H9 (cell line): Measurements from ENCODE around the gene BRSK2. TPM values are rescaled to one million over a fixed set of nuclear protein-coding genes. Genes with fewer than 3 reads are reported as not detected.

Experiments
- DNase-seq: peaks from one replicate; pipeline ENCODE4 v3.0.0-alpha.2; 2017
- H2AFZ ChIP-seq: one replicate; pipeline ENCODE4 v1.6.1; 2013; ENCODE audit warnings: mild to moderate bottlenecking, low read length, control low read depth, moderate library complexity
- H2AK5ac ChIP-seq: 2 replicates; pipeline ENCODE4 v1.6.1; 2013; ENCODE audit warnings: low read length, control low read depth, mixed read lengths; ENCODE audit not compliant: insufficient read length
- H2BK120ac ChIP-seq: one replicate; pipeline ENCODE4 v1.6.1; 2013; ENCODE audit warnings: low read depth, mild to moderate bottlenecking, low read length, control low read depth, inconsistent platforms; ENCODE audit not compliant: poor library complexity, severe bottlenecking
- H2BK12ac ChIP-seq: 2 replicates; pipeline ENCODE4 v1.6.1; 2013; ENCODE audit warnings: low read length, control low read depth, mixed read lengths, low read depth; ENCODE audit not compliant: insufficient read length
- H2BK15ac ChIP-seq: 2 replicates; pipeline ENCODE4 v1.6.1; 2013; ENCODE audit warnings: low read depth, low read length, control low read depth
- H2BK20ac ChIP-seq: one replicate; pipeline ENCODE4 v1.6.1; 2013; ENCODE audit warnings: low read depth, mild to moderate bottlenecking, low read length, control low read depth, inconsistent platforms; ENCODE audit not compliant: poor library complexity, severe bottlenecking
- H2BK5ac ChIP-seq: 2 replicates; pipeline ENCODE4 v1.6.1; 2013; ENCODE audit warnings: low read length, control low read depth, mixed read lengths; ENCODE audit not compliant: insufficient read length
- H3K14ac ChIP-seq: 2 replicates; pipeline ENCODE4 v1.6.1; 2013; ENCODE audit warnings: low read length, control low read depth; ENCODE audit not compliant: insufficient read depth
- H3K18ac ChIP-seq: 2 replicates; pipeline ENCODE4 v1.6.1; 2013; ENCODE audit warnings: low read depth, mild to moderate bottlenecking, mixed read lengths, low read length, control low read depth; ENCODE audit not compliant: insufficient read length
- H3K23ac ChIP-seq: 2 replicates; pipeline ENCODE4 v1.6.1; 2013; ENCODE audit warnings: low read length, control low read depth, mixed read lengths, low read depth; ENCODE audit not compliant: insufficient read length
- H3K23me2 ChIP-seq: 2 replicates; pipeline ENCODE4 v1.6.1; 2013; ENCODE audit warnings: low read depth, mild to moderate bottlenecking, mixed read lengths, low read length, control low read depth; ENCODE audit not compliant: insufficient read length, poor library complexity, severe bottlenecking
- H3K27ac ChIP-seq: 2 replicates; pipeline ENCODE4 v1.5.1; 2013; ENCODE audit warnings: low read length, control low read depth, mixed read lengths, low read depth; ENCODE audit not compliant: insufficient read length
- H3K27me3 ChIP-seq: 2 replicates; pipeline ENCODE4 v1.6.1; 2013; ENCODE audit warnings: low read length, control low read depth, inconsistent platforms; ENCODE audit not compliant: insufficient read depth
- H3K4ac ChIP-seq: 2 replicates; pipeline ENCODE4 v1.6.1; 2013; ENCODE audit warnings: low read depth, mild to moderate bottlenecking, control low read depth, inconsistent platforms, low read length, moderate library complexity
- H3K4me1 ChIP-seq: 2 replicates; pipeline ENCODE4 v1.6.1; 2013; ENCODE audit warnings: low read length, control low read depth, inconsistent platforms; ENCODE audit not compliant: insufficient read depth
- H3K4me2 ChIP-seq: 2 replicates; pipeline ENCODE4 v1.6.1; 2013; ENCODE audit warnings: low read length, control low read depth, mixed read lengths; ENCODE audit not compliant: insufficient read length, insufficient read depth
- H3K56ac ChIP-seq: 2 replicates; pipeline ENCODE4 v1.6.1; 2013; ENCODE audit warnings: low read depth, mild to moderate bottlenecking, mixed read lengths, low read length, control low read depth; ENCODE audit not compliant: insufficient read length
- H3K79me1 ChIP-seq: 2 replicates; pipeline ENCODE4 v1.6.1; 2013; ENCODE audit warnings: low read depth, mild to moderate bottlenecking, moderate library complexity, low read length, control low read depth, inconsistent platforms; ENCODE audit not compliant: insufficient read depth, poor library complexity, severe bottlenecking
- H3K79me2 ChIP-seq: 2 replicates; pipeline ENCODE4 v1.6.1; 2013; ENCODE audit warnings: low read length, control low read depth, inconsistent platforms; ENCODE audit not compliant: insufficient read depth
- H3K9ac ChIP-seq: 2 replicates; pipeline ENCODE4 v1.6.1; 2013; ENCODE audit warnings: low read length, control low read depth, mixed read lengths; ENCODE audit not compliant: insufficient read length; ENCODE audit errors: extremely low read depth
- H3K9me3 ChIP-seq: one replicate; pipeline ENCODE4 v1.6.1; 2013; ENCODE audit warnings: low read depth, low read length, inconsistent platforms; ENCODE audit not compliant: control insufficient read depth
- H3T11ph ChIP-seq: one replicate; pipeline ENCODE4 v1.6.1; 2013; ENCODE audit warnings: mild to moderate bottlenecking, low read length, control low read depth, inconsistent platforms
- H4K20me1 ChIP-seq: one replicate; pipeline ENCODE4 v1.6.1; 2013; ENCODE audit not compliant: control insufficient read depth, insufficient read length, insufficient read depth
- H4K5ac ChIP-seq: 2 replicates; pipeline ENCODE4 v1.6.1; 2013; ENCODE audit warnings: low read depth, mild to moderate bottlenecking, mixed read lengths, low read length, control low read depth; ENCODE audit not compliant: insufficient read length
- H4K8ac ChIP-seq: replicated peaks from 2 replicates; pipeline ENCODE4 v1.6.1; 2013; ENCODE audit warnings: low read length, control low read depth, mixed read lengths, low read depth; ENCODE audit not compliant: insufficient read length
- H4K91ac ChIP-seq: 2 replicates; pipeline ENCODE4 v1.6.1; 2013; ENCODE audit warnings: low read depth, mild to moderate bottlenecking, moderate library complexity, mixed read lengths, low read length, control low read depth; ENCODE audit not compliant: insufficient read length
- H3K27ac Mint-ChIP-seq, 3 experiments: 2 replicates in 2 of 3; 3 replicates in 1 of 3; pipeline ENCODE4 v1.8.0; 2020 to 2021; ENCODE audit warnings: mixed read lengths in 3 of 3, mild to moderate bottlenecking in 1 of 3, moderate library complexity in 1 of 3
- H3K27me3 Mint-ChIP-seq: 2 replicates; pipeline ENCODE4 v1.8.0; 2021; ENCODE audit warnings: low read depth, mild to moderate bottlenecking, moderate library complexity, mixed read lengths
- H3K36me3 Mint-ChIP-seq, 3 experiments: 2 replicates in 2 of 3; 3 replicates in 1 of 3; pipeline ENCODE4 v1.8.0; 2020 to 2021; ENCODE audit warnings: low read depth in 3 of 3, mixed read lengths in 3 of 3; ENCODE audit not compliant: insufficient read depth in 1 of 3
- H3K4me1 Mint-ChIP-seq, 2 experiments: 2 replicates each; pipeline ENCODE4 v1.8.0; 2020; ENCODE audit warnings: mixed read lengths in 2 of 2
- H3K4me3 Mint-ChIP-seq, 2 experiments: 2 replicates in 1 of 2; 3 replicates in 1 of 2; pipeline ENCODE4 v1.8.0; 2020 to 2021; ENCODE audit warnings: mild to moderate bottlenecking in 2 of 2, mixed read lengths in 2 of 2, moderate library complexity in 1 of 2
- H3K9me3 Mint-ChIP-seq, 2 experiments: 2 replicates in 1 of 2; 3 replicates in 1 of 2; pipeline ENCODE4 v1.8.0; 2020; ENCODE audit warnings: mild to moderate bottlenecking in 2 of 2, mixed read lengths in 2 of 2, moderate library complexity in 1 of 2
- CTCF ChIP-seq: fragments of 200-600 bp; sonication (generic); conservative IDR thresholded peaks from 3 replicates; pipeline ENCODE4 v1.8.0; 2021; ENCODE audit warnings: antibody characterized with exemption, mild to moderate bottlenecking
- WGBS: extraction: QIAGEN DNeasy Blood & Tissue Kit; methylation state at CpG from one replicate; pipeline ENCODE4 v1.1.7; 2013; ENCODE audit warnings: missing lambda C conversion rate, low lambda C conversion rate, mixed read lengths; ENCODE audit not compliant: insufficient read length; ENCODE audit errors: extremely low coverage; 5-methylcytosine and 5-hydroxymethylcytosine counted together
- total RNA-seq: library from RNA; stranded (reverse); gene quantifications from 2 replicates; pipeline ENCODE4 v1.2.1, GENCODE V29; 2021

Gene BRSK2
- total RNA-seq, 1 experiment from 2014 or later: 28.4 TPM

- H3K9me3 Mint-ChIP-seq: no peaks in the 10 kb centered on the region
- Histone ChIP-seq H2BK120ac (no peak overlapping the region), H3K56ac (no peak overlapping the region), H4K8ac (no peak overlapping the region), H3K4ac (no peak overlapping the region), H3T11ph (no peak overlapping the region), H3K27ac (no peak overlapping the region), H3K79me1 (no peaks in the 10 kb centered on the region), H4K20me1 (peaks cover 4% of the 10 kb centered on the region), H2AFZ (no peak overlapping the region), H2BK5ac (no peak overlapping the region), H2BK20ac (no peak overlapping the region), H3K9me3 (no peaks in the 10 kb centered on the region), H4K5ac (no peak overlapping the region), H3K23ac (no peak overlapping the region), H2BK15ac (no peak overlapping the region), H3K4me2 (no peak overlapping the region), H3K18ac (no peak overlapping the region), H4K91ac (no peak overlapping the region), H3K9ac (no peak overlapping the region), H3K79me2 (no peaks in the 10 kb centered on the region), H3K23me2 (no peaks in the 10 kb centered on the region), H2AK5ac (no peak overlapping the region), H2BK12ac (no peak overlapping the region), H3K14ac (no peak overlapping the region; the same call in 1 of the 2 replicates), H3K4me1 (no peaks in the 10 kb centered on the region), H3K27me3 (no peaks in the 10 kb centered on the region)
- no peak overlapping the region for H3K4me3 Mint-ChIP-seq
- H3K27me3 Mint-ChIP-seq: no peaks in the 10 kb centered on the region
- H3K4me1 Mint-ChIP-seq: peaks cover 0 to 3% of the 10 kb centered on the region in 2 experiments; a peak in 1 of 4 replicates
- DNase-seq: no peak
- peaks cover 5 to 8% (median 5%) of the 10 kb centered on the region in 3 experiments; a peak in 6 of 7 replicates for H3K36me3 Mint-ChIP-seq
- TF ChIP-seq CTCF: no peak
- no CpG with 5 or more reads among the region's 9 CpGs for WGBS
- no peak overlapping the region for H3K27ac Mint-ChIP-seq
Observed at GRCh38 chr11:1446623-1447022, 56.9 kb downstream of the BRSK2 start.
